ENCODE measurements around the gene COQ7.
A peak's percentile ranks its signal among the peaks of the same experiment; 100 is the strongest.

The COQ7 gene

GRCh38 chr16:19113577-19114358 lies 46.4 kb downstream of the COQ7 start, which contains the start of gene ITPRIPL2:
Gene ITPRIPL2, plus strand, starts transcription at chr16:19113964. Its CDS starts 498 bp downstream, at chr16:19114462.
- DNase-seq (ENCODE audit: low spot score) = peak; percentile 55

- DNase-seq (ENCODE audit: low spot score) = no peak
Observed at GRCh38 chr16:19114359-19115147, 47.1 kb downstream of the COQ7 start.

GRCh38 chr16:19115148-19116021 lies 48.0 kb downstream of the COQ7 start:
- DNase-seq (ENCODE audit: low spot score) = no peak

- DNase-seq (ENCODE audit: low spot score) = no peak
Observed at GRCh38 chr16:19116711-19117449, 49.5 kb downstream of the COQ7 start.

GRCh38 chr16:19118938-19119431 lies 51.6 kb downstream of the COQ7 start:
- peak; percentile 33 for DNase-seq (ENCODE audit: low spot score)

- no peak for DNase-seq (ENCODE audit: low spot score)
Observed at GRCh38 chr16:19119564-19119963, 52.1 kb downstream of the COQ7 start.

- DNase-seq (ENCODE audit: low spot score) = no peak
Observed at GRCh38 chr16:19123535-19124178, 56.2 kb downstream of the COQ7 start.

GRCh38 chr16:19126300-19126699 lies 58.9 kb downstream of the COQ7 start:
- no peak for DNase-seq (ENCODE audit: low spot score)

GRCh38 chr16:19127205-19127604 lies 59.8 kb downstream of the COQ7 start:
- DNase-seq (ENCODE audit: low spot score) = no peak

- no peak for DNase-seq (ENCODE audit: low spot score)
Observed at GRCh38 chr16:19127674-19128131, 60.3 kb downstream of the COQ7 start.

GRCh38 chr16:19128454-19129200 lies 61.2 kb downstream of the COQ7 start:
- no peak for DNase-seq (ENCODE audit: low spot score)

All from putamen (tissue), 1 donor.